NB4 (cell line): ENCODE measurements around the gene BTBD9.

Experiments
- MYC ChIP-seq: IDR thresholded peaks from 2 replicates; pipeline ENCODE4 v1.6.1; 2011; ENCODE audit warnings: low read depth, low read length
- POLR2A ChIP-seq: IDR thresholded peaks from 2 replicates; pipeline ENCODE4 v1.6.1; 2011; ENCODE audit warnings: mild to moderate bottlenecking; ENCODE audit not compliant: insufficient read length; ENCODE audit errors: extremely low read depth

DNA sequence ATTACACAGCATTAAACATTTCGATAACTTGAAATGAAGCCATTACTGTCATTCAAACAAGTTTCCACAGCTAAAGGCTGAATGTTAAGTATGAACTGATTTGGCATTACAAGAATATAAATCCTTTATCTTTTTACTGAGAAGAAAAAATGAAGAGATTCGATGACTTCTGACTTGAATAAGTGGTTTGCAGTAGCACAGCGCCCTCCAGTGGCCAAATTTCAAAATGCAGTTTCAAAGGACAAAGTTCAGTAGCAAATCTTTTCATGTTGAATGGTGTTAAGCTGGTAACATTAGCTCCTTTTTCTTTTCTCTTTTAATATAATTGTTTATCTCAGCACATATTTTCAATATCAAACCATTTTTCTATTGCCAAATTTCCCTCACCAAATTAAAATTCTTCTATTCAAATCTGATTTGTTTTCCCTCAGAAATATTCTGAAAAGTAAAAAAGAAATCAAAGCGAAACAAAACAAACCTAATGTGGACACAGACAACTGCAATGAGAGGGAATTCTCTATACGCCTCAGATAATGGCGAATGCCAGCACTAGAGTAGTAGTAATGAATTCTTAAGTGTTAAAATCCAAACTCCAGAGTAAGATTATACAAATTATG, 145.7 kb downstream of the BTBD9 start:
- TF ChIP-seq POLR2A (no peak), MYC (no peak)
